HG02885 (cell line): ENCODE measurements around the gene DLG1.

Experiments
- ATAC-seq: cut with Tn5 transposase; IDR thresholded peaks from one replicate; pipeline ENCODE4 v1.9.1; 2021; ENCODE audit warnings: mild to moderate bottlenecking; ENCODE audit not compliant: unreplicated experiment, poor library complexity

DLG1 gene

GRCh38 chr3:197298341-197298944, at the start of gene DLG1:
TSS of gene DLG1 (minus strand) at chr3:197298612. CDS start at chr3:197297204, 1,408 bp downstream.
- peak; percentile 55 for ATAC-seq

GRCh38 chr3:197348014-197348413, 49.6 kb upstream of the DLG1 start:
- ATAC-seq = no peak

- ATAC-seq = no peak
These were observed 47.0 kb upstream of the DLG1 start for GRCh38 chr3:197345390-197345789.

GRCh38 chr3:197344582-197345318, 46.3 kb upstream of the DLG1 start:
- ATAC-seq = no peak

GRCh38 chr3:197343656-197344408, 45.4 kb upstream of the DLG1 start:
- ATAC-seq = no peak

GRCh38 chr3:197343111-197343510, 44.7 kb upstream of the DLG1 start:
- no peak for ATAC-seq

GRCh38 chr3:197340521-197340871, 42.1 kb upstream of the DLG1 start:
- ATAC-seq = no peak

GRCh38 chr3:197339841-197340520, 41.6 kb upstream of the DLG1 start:
- ATAC-seq = no peak

- no peak for ATAC-seq
These were observed 40.2 kb upstream of the DLG1 start for GRCh38 chr3:197338586-197338985.

- ATAC-seq = no peak
These were observed 39.2 kb upstream of the DLG1 start for GRCh38 chr3:197337656-197338055.

GRCh38 chr3:197337214-197337613, 38.8 kb upstream of the DLG1 start:
- no peak for ATAC-seq

GRCh38 chr3:197336348-197336747, 37.9 kb upstream of the DLG1 start:
- ATAC-seq = no peak

- no peak for ATAC-seq
These were observed 37.2 kb upstream of the DLG1 start for GRCh38 chr3:197335428-197336132.

GRCh38 chr3:197333901-197334639, 35.7 kb upstream of the DLG1 start:
- no peak for ATAC-seq

GRCh38 chr3:197331131-197331530, 32.7 kb upstream of the DLG1 start:
- no peak for ATAC-seq

GRCh38 chr3:197329382-197329781, 31.0 kb upstream of the DLG1 start:
- no peak for ATAC-seq

GRCh38 chr3:197328198-197328597, 29.8 kb upstream of the DLG1 start:
- ATAC-seq = no peak

GRCh38 chr3:197327701-197328100, 29.3 kb upstream of the DLG1 start:
- no peak for ATAC-seq

GRCh38 chr3:197325773-197326172, 27.4 kb upstream of the DLG1 start:
- ATAC-seq = no peak

GRCh38 chr3:197322149-197322548, 23.7 kb upstream of the DLG1 start:
- ATAC-seq = no peak
